Left lobe of liver (tissue), 2 donors: ENCODE measurements around the gene RMC1. TPM values are rescaled to one million over a fixed set of nuclear protein-coding genes. Genes with fewer than 3 reads are reported as not detected.
"Not testable (repeated sequence)": the region's sequence is repeated elsewhere in the genome, so short reads cannot be mapped to it uniquely, and the experiment has no call there.

Experiments
- ATAC-seq: fragments of 200-7000 bp; cut with Tn5 transposase; one replicate; pipeline ENCODE4 v1.9.1; 2020; ENCODE audit warnings: mild to moderate bottlenecking, moderate library complexity
- DNase-seq: peaks from one replicate; pipeline ENCODE4 v3.0.0-alpha.2; 2020; ENCODE audit warnings: low spot score
- total RNA-seq: library from RNA; stranded (reverse); gene quantifications from one replicate; pipeline ENCODE4 v1.2.1, GENCODE V29; 2021
- donor health status: DM: no; HTN: no; CAD: no; lungs with moderate emphysema.
- donor health status: DM: no; HTN: yes; CAD: no.

Gene RMC1
- 18.0 TPM for total RNA-seq

DNA sequence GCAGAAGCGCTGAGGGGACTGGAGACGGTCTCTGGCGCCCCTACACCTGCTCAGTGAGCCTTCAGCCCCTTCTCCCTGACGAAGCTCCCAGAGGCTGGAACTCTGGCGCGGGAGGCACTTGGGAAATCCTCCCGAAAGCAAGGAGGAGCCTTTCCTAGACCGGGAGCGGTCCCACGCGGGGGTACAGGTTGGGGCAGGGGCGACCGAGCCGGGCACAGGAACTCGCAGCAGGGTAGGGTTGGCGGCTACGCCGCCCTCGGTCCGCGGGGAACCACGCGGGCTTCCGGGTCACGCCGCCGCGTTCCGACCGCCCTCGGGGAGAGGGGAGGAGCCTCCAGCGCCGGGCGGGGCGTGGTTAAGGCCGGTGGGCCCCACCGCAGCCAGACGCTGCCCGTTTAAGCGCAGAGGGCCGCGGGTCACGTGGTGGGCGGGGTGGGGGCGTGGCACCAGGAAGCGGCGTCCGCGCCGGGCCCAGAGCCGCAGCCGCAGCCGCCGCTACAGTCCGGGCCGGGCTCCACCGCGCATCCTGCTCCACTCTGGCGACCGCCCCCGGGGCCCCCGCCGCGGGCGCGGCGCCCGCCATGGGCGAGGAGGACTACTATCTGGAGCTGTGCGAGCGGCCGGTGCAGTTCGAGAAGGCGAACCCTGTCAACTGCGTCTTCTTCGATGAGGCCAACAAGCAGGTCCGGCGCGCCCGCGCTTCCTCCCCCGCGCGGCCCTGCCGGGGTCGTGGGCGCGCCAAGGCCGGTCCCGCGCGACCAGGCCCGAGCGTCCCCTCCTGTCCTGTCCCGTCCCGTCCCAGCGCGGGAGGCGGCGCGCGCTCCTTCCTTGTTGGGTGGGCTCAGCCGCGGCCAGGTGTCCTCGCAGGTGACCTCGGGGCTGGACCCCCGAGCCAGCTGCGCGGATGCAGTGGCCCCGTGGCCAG, at the start of gene RMC1:
TSS of gene RMC1 (plus strand) at position 474 of the 925 bp plus-strand sequence. CDS start at position 582, 108 bp downstream.
- DNase-seq = peak; percentile 98
- peak; percentile 92 for ATAC-seq

DNA sequence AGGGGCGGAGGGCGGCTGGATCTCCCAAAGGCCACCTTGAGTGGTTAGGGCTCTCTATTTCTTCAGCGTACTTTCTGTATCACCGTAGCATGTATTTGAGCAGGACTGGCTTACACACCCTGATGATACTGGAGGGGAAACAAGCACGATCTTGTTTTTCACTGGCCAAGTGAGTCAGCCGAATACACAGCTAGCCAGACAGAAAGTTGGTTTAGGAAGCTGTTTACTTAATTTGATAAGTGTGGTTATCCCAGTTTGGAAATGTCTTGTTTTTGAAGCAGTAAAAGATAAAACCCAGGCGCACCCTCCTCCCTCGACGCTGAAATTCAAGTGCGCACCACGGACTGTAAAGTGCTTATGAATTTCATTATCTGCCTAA, 49.6 kb upstream of the RMC1 start:
- DNase-seq (no peak), ATAC-seq (peak; percentile 17)

DNA sequence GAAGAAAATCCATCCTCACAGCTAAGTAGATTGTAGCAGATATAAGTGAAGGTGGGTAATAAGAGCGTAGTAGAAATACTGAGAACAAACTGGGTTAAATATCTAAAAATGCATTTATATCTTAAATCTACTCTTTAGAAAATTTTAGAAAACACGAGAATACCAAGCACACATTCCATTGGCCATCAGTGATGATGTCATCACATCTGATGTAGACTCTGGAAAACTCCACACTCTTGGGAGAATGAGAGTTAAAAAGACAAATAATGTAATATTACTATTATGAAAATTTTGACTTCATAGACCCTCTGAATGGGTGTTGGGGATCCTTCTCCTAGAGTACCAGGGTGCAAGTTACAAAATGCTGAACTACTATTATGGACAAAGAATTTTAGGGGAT, 46.5 kb upstream of the RMC1 start:
- no peak for ATAC-seq
- no peak for DNase-seq

DNA sequence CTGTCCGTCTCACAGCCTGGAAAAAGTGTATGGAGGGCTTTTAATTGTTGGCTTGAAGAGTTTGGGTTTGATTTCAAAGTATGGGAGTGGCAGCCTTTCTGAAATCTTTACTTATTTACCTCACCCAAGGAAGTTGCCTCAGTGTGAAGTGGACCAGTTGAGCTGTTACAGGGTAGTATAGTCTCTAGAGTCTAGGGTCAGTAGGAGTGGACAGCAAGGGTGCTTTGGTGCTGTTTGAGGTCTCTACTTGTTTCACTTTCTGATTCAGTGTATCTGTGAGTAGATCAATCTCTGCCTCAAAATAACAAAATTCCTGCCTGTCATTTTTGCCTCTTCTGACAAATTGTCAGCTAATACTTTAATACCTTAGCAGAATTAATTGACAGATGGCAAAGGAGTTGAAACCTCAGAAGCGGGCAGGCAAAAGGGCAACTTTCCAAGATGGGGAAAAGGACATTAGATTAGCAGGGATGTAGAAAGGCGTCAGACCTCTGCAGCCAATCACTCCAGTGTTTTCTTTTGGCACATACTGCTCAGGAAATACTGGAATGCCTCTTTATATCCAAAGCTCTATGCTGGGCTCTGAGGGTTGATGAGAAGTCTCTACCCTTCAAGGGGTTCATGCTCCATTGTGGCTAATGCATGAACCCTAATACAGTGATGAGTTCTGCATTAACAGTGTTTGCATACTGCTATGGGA, 44.3 kb upstream of the RMC1 start:
- DNase-seq = no peak
- peak; percentile 33 for ATAC-seq

DNA sequence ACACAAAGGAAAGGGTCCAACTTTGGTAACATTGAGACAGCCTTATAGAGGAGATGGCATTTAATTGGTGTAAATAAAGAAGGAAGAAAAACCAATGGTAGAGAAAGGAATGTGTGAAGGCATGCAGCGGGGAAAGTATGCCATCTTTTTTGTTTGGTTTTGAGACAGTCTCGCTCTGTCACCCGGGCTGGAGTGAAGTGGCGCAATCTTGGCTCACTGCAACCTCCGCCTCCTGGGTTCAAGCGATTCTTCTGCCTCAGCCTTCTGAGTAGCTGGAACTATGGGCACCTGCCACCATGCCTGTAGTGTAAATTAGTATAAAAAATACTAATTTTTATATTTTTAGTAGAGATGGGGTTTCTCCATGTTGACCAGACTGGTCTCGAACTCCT, 43.8 kb upstream of the RMC1 start:
- DNase-seq (peak; percentile 60), ATAC-seq (peak; percentile 42)

DNA sequence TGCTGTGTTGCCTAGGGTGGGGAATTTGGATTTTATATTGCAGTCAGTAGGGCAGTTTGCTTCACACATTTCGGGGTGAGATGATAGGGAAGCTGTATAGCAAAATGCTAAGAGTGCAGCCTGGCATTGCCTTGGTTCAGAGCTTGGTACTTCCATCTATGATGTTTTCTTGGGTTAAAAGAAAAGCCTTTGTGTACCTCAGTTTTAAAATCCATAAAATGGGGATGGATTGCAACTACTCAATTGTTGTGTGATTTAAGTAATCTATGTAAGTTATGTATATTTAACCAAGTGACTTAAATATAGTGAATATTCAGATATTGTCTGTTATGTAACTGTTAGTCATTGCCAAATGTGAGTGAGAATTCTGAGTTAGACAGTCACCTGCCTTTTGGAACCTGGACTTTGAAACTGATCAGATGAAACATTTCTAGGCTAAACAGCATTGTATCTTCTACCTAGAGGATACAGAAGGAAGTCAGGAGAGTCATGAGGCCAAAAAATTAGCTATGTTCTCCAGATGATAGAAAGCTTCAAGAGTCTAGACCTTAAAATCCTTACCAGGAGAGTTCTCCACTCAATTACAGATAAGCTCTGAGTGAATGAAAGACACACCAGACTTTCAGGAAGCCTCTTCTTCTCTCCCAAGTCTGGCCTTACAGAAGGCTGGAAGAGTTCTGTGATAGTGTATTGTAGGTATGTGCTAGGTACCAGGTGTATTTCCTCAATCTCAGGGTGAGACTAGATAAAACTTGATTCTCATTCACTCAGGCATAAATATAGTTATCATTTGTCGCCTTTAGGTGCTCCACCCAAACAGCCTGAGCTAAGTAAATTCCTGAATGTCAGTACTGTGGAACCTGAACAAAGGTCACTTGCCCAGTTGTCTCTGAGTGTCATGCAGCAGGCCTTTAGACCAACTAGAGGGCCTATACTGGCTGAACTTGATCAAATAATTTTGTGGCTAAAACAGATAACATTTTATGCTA, 42.7 kb upstream of the RMC1 start:
- peak; percentile 83 for ATAC-seq
- peak; percentile 60 for DNase-seq

DNA sequence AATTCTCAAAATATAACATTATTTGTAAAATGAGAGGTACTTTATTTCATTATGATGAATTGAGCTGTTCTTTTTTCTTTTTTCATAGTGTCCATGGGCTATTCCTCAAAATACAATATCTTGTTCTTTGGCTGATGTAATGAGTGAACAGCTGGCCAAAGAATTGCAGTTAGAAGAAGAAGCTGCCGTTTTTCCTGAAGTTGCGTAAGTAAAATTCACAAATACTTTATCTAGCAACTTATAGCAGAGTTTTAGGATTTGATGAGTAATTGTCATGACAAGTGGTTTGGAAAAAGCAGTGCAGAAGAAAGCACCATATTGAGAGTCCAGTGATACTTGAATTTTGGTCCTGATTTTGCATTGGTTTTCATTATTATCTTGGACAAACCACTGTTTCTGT, 40.4 kb upstream of the RMC1 start:
- ATAC-seq (no peak), DNase-seq (no peak)

DNA sequence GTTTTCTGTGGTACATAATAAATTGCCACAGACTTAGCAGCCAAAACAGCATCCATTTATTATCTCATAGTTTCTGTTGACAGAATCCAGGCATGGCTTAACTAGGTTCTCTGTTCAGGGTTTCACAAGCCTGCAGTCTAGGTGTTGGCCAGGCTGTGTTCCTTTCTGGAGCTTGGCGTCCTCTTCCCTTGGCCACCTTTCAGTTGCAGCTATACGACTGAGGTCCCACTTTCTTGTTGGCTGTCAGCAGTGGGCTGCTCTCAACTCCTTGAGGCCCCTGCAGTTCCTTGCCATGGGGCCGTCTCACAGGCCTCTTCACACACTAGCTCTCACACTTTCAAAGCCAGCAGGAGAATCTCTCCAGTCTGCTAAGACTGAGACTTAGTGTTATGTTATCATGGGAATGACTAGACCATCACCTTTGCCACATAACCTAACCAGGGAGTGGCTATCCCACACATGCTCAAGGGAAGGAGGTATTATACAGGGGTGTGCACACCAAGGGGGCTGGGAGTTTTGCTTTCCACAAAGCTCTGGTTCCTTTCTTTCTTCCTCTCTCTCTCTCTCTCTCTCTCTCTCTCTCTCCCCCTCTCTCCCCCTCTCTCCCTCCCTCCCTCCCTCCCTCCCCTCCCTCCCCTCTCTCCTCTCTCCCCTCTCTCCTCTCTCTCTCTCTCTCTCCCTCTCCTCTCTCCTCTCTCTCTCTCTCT, 34.4 kb upstream of the RMC1 start:
- ATAC-seq = no peak
- DNase-seq = no peak

DNA sequence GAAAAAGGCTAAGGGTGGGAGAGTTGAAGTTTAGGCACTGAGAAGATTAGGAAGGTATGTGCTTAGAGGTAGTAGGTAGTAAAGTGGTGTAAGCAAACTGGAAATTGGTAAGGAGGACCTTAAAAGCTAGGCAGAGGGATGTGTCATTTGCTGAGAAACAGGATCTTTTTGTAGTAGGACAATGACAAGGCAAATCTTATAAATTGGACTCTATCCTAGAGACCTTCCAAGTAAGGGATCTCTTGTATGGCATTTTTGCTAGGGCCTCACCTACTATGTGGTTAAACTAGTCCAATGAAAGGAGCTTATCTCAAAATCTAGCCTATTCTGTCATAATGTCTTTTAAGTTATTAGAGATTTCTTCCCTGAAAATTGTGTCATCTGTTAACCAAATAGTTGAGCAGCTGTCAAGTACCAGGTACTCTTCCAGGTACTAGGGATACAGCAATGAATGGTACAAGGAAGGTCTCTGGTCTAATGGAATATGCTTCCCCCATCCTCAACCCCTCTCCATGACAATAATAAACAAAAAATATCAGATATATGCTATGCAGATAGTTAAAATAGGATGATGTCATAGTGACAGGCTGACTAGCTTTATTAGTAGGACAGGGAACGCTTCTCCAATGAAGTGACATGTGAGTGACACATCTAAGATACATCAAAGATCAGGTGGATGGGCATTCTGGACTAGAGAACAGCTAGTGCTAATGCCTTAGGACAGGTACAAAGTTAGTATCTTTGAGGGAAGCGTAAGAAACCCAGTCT, 32.5 kb upstream of the RMC1 start:
- ATAC-seq (no peak), DNase-seq (no peak)

DNA sequence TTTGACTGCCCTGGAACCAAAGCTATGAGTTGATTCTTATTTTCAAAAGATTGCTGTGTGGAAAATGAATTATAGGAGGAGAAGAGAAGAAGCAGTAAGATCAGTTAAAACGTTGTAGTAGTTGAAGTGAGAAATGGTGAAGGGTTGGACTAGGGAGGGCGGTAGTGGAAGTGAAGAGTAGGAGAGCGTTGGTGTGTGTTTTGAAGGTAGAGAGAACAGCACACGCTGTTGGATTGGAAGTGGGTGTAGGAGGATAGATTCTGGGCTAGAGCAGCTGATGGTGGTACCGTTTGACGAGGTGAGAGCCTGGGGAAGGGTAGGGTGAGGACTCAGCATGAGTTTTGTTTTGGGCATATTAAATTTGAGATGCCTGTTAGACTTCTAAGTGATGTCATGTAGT, 31.8 kb upstream of the RMC1 start:
- DNase-seq (no peak), ATAC-seq (no peak)

DNA sequence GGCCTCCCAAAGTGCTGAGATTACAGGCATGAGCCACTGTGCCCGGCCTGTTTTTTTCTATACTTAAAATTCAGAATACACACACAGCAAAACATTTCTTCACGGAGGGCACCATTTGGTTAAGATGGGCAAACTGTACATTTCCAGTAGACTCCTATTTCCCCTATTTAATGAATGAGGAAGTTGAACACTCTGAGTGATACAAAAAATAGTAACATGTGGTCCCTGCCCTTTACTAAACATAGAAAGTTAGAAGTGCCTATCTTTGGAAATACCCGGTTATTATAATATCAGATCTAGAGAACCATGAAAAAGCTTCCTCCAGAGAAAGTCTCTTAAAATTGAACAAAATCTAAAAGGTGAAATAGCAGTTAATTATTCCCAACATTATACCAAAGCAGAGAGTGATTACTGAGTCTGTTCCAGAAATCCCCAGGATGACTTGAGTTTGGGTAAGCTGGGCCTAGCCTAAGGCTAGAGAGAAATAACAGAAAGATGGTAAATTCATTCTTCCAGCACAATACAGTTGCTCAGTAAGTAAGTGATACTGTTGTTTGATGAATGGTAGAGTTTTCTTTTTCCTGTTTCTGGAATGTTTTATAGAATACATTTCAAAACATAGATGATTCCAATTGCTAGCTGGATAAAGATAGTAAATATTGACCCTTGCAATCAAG, 23.3 kb upstream of the RMC1 start:
- no peak for ATAC-seq
- no peak for DNase-seq

DNA sequence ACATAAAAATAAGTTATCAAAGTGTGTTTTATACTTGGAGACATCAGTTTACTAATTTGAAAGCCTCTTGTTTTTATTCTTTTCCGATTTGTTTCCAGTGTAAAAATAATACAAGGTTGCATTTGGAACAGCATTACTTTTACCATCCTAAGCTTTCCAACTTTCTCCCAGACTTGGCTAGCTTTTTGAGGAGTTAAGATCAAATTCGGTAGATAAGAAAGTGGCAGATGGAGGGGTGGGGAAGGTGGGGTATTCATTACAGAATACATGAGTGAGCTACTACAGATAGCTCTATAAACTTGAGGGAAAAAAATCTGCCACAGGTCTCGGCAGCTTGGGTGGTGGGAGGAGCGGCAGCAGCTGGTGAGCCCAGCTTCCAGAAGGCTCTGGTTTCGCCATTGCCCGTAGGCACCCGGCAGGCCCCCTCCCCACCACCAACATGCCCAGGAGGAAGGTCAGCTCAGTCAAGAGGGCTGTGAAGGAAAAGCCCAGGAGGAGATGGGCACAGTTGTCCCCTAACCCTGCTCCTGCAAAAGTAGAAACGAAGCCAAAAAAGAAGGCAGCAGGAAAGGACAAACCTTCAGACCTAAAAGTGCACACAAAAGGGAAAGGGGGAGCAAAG, 18.6 kb upstream of the RMC1 start:
- ATAC-seq (no peak), DNase-seq (no peak)

DNA sequence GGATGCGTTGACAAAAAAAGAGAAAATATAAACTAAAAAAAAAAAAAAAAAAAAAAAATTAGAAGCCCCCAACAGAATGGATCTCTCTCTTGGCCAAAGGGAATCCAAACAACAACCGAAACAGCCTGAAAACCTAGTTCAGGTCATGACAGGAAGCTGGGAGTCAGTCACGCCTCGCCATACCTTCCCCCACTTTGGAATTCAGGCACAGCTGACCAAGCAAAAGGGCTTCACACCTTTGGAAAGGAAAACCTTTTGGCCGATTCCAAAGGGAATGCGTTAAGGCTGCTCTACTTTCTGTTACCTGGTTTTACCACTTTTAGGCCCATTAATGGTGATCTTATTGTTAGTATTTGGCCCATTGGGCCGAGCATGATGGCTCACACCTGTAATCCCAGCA, 17.9 kb upstream of the RMC1 start:
- no peak for DNase-seq
- ATAC-seq = no peak

DNA sequence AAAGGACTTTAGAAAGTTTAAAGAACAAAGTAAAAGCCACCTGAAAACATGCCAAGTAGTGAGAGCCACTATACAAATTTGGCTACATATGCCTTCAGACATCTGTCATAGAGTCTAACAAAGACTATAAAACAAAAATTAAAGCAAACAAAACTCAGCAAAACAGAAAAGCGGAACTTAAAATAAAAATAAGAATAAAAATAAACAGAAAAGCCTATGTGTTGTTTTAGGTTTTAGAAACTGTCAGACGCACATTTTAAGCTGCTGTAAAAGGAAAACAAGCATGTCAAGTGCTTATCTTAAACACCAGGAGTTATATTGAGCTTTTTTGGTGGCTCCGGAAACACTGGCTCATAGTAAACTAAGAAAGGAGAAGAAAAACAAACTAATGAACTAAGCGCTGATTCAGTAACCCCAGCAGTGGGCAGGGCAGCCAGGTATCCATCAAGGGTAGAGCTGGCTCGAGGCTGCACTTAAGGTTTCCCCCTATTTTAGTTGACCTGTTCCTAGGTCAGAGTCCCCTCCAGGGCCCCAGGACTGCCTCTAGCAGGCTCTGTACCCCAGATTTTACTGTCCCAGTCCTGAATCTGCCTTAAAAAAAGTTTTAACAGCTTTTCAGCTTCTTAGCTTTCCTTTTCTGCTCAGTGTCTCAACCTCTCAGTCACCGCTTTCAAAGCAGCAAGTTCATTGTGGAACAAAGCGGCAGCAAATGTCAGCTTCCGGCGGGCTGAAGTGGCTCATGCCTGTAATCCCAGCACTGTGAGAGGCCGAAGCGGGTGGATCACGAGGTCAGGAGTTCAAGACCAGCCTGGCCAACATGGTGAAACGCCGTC, 15.4 kb upstream of the RMC1 start:
- DNase-seq = no peak
- peak; percentile 76 for ATAC-seq

DNA sequence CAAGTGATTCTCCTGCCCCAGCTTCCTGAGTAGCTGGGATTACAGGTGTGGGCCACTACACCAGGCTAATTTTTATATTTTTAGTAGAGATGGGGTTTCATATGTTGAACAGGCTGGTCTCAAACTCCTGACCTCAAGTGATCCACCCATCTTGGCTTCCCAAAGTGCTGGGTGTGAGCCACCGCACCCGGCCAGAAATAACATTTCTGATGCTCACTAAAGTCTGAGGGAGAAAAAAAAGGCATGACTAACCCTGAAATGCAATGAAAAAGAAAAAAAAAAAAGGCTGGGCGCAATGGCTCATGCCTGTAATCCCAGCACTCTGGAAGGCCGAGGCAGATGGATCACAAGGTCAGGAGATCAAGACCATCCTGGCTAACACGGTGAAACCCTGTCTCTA, 13.7 kb upstream of the RMC1 start:
- not testable (repeated sequence) for ATAC-seq, DNase-seq

DNA sequence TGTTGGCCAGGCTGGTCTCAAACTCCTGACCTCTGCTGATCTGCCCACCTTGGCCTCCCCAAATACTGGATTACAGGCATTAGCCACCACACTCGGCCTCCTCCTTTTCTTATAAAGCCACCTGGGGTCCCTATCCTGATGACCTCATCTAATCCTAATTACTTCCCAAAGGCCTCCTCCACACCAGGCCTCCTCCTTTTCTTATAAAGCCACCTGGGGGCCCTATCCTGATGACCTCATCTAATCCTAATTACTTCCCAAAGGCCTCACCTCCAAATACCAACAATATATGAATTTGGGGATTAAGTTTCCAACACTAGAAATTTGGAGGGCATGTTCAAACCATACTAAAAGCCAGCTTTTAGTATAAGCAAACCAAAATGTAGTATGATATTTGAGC, 9.7 kb upstream of the RMC1 start:
- no peak for DNase-seq
- no peak for ATAC-seq

DNA sequence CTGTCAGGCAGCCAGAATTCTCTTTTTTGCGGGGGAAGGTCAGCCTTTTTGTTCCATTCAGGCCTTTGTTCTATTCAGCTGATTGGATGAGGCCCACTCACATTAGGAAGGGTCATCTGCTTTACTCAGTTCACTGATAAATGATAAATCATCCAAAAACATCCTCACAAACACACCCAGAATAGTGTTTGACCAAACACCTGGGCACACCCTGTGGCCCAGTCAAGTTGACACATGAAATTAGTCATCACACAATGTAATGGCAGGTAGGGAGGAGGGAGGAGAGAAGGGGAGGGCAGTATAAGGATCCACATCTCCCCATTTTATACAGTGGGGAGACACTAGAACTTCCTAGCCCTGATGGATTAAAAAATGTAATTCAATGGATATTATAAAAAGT, 8.3 kb upstream of the RMC1 start:
- ATAC-seq (no peak), DNase-seq (no peak)
